Type B pancreatic cell (in vitro differentiated cells): ENCODE measurements around the gene AOX1. TPM values are rescaled to one million over a fixed set of nuclear protein-coding genes. Genes with fewer than 3 reads are reported as not detected.

Experiments
- DNase-seq: peaks from one replicate; pipeline ENCODE4 v3.0.0; 2021; ENCODE audit warnings: mixed read lengths; ENCODE audit not compliant: unreplicated experiment; ENCODE audit errors: extremely low spot score
- H3K27ac Mint-ChIP-seq: 2 replicates; pipeline ENCODE4 v1.8.0; 2021; ENCODE audit warnings: mild to moderate bottlenecking, mixed read lengths
- H3K27me3 Mint-ChIP-seq: 2 replicates; pipeline ENCODE4 v1.8.0; 2021; ENCODE audit warnings: mixed read lengths
- H3K36me3 Mint-ChIP-seq: 2 replicates; pipeline ENCODE4 v1.8.0; 2021; ENCODE audit warnings: mixed read lengths
- H3K4me1 Mint-ChIP-seq: one replicate; pipeline ENCODE4 v1.8.0; 2021; ENCODE audit warnings: mixed read lengths; ENCODE audit not compliant: unreplicated experiment
- H3K4me3 Mint-ChIP-seq: 2 replicates; pipeline ENCODE4 v1.8.0; 2021; ENCODE audit warnings: mild to moderate bottlenecking, mixed read lengths
- H3K9me3 Mint-ChIP-seq: 2 replicates; pipeline ENCODE4 v1.8.0; 2021; ENCODE audit warnings: mixed read lengths
- CTCF ChIP-seq: fragments of 200-600 bp; sonication (generic); conservative IDR thresholded peaks from 2 replicates; pipeline ENCODE4 v1.5.0; 2021; ENCODE audit warnings: antibody characterized with exemption, mild to moderate bottlenecking
- total RNA-seq: library from RNA; stranded (reverse); gene quantifications from 2 replicates; pipeline ENCODE4 v1.2.1, GENCODE V29; 2021; ENCODE audit warnings: low replicate concordance

The AOX1 gene
- total RNA-seq, 1 donor from 2014 or later, result 6.4 TPM

DNA sequence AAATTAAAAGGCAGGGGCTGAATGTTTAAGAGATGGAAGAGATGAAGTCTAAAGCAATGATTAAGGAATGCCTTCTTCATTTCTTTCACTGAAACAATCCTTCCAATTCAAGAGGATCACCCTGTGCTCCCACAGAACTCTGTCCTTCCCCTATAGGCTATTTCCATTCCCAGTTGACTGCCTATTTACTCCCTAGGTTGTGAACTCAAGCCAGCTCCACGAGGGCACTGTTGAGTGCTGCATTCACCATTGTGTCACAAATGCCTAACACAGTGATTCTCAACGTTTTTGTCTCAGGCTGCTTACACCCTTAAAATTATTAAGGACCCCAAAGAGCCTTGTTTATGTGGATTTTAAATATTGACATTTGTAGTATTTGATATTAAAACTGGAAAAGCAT lies 112.4 kb downstream of the AOX1 start:
- no peaks in the 10 kb centered on the region for H3K36me3 Mint-ChIP-seq
- no peak overlapping the region for H3K27ac Mint-ChIP-seq
- H3K27me3 Mint-ChIP-seq, result peaks cover 3% of the 10 kb centered on the region
- no peak overlapping the region for H3K4me3 Mint-ChIP-seq
- H3K4me1 Mint-ChIP-seq, result peaks cover 5% of the 10 kb centered on the region
- no peak for TF ChIP-seq CTCF
- no peak for DNase-seq
- H3K9me3 Mint-ChIP-seq, result no peaks in the 10 kb centered on the region

DNA sequence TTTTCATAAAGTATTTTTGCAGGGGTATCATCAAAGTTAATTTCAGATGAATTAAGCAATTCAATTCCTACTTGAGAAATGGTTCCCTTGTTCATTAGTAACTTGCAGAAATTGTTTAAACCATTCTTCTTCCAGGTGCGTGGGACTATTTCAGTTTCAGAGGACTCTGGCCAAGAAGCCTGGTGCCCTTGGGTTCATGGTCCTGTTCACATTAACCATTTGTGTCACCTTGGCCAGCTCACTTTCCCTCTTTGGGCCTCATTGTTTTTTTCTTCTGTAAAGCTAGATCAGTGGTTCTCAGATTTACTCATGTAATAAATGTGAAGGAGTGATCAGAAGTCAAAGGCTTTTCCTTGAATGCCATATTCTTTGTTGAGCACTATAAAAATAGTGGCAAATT lies 113.5 kb downstream of the AOX1 start:
- Mint-ChIP-seq H3K36me3 (no peaks in the 10 kb centered on the region), H3K27me3 (peaks cover 3% of the 10 kb centered on the region), H3K27ac (no peak overlapping the region), H3K9me3 (no peaks in the 10 kb centered on the region), H3K4me1 (peaks cover 5% of the 10 kb centered on the region), H3K4me3 (no peak overlapping the region)
- no peak for DNase-seq
- TF ChIP-seq CTCF, result no peak

- Mint-ChIP-seq H3K27ac (no peak overlapping the region), H3K4me1 (peaks cover 10% of the 10 kb centered on the region), H3K36me3 (no peaks in the 10 kb centered on the region), H3K4me3 (no peak overlapping the region), H3K27me3 (peaks cover 7% of the 10 kb centered on the region), H3K9me3 (no peaks in the 10 kb centered on the region)
- no peak for TF ChIP-seq CTCF
- DNase-seq, result no peak
Observed at GRCh38 chr2:200700856-200701255, 115.0 kb downstream of the AOX1 start.

DNA sequence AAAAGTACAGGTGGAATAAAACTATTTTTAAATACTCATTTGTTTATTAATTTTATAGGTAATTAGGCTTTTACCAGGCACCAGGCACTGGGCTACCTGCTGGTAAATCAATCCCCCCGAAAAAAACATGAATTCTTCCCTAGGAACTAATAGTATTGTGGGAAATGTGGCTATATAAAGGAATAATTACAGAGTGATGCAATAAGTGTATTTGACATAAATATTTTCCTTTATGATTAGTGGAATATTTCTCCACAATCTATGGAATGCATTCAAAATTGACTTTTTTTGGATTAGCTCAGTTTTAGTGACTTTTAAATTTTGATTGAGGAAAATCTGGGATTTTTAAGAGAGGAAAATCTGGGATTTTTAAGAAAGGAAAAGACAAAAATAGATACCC lies 116.2 kb downstream of the AOX1 start:
- Mint-ChIP-seq H3K9me3 (no peaks in the 10 kb centered on the region), H3K4me1 (peaks cover 15% of the 10 kb centered on the region), H3K27me3 (peaks cover 7% of the 10 kb centered on the region), H3K4me3 (no peak overlapping the region), H3K36me3 (no peaks in the 10 kb centered on the region), H3K27ac (no peak overlapping the region)
- no peak for TF ChIP-seq CTCF
- DNase-seq, result no peak

- H3K27me3 Mint-ChIP-seq, result peaks cover 7% of the 10 kb centered on the region
- no peak for TF ChIP-seq CTCF
- no peak for DNase-seq
- peaks cover 15% of the 10 kb centered on the region for H3K4me1 Mint-ChIP-seq
- no peak overlapping the region for H3K27ac Mint-ChIP-seq
- H3K4me3 Mint-ChIP-seq, result no peak overlapping the region
- H3K9me3 Mint-ChIP-seq, result no peaks in the 10 kb centered on the region
- no peaks in the 10 kb centered on the region for H3K36me3 Mint-ChIP-seq
Observed at GRCh38 chr2:200702646-200703118, 116.9 kb downstream of the AOX1 start.
